ENCODE data around the gene NUDT11. TPM values are rescaled to one million over a fixed set of nuclear protein-coding genes. Genes with fewer than 3 reads are reported as not detected.
"Not testable (repeated sequence)": the region's sequence is repeated elsewhere in the genome, so short reads cannot be mapped to it uniquely, and the experiment has no call there.

The NUDT11 gene
- 1.7 and 3.3 TPM in 2 replicates for total RNA-seq

GRCh38 chrX:51496501-51497291 lies at the start of gene NUDT11:
Gene NUDT11 (minus strand): TSS chrX:51496592. CDS start chrX:51496444, 148 bp downstream.
- DNase-seq (ENCODE audit: low read depth): no peak

- DNase-seq (ENCODE audit: low read depth): no peak
These were observed 24.0 kb upstream of the NUDT11 start for GRCh38 chrX:51520393-51520792.

GRCh38 chrX:51519131-51519530 lies 22.7 kb upstream of the NUDT11 start:
- not testable (repeated sequence) for DNase-seq (ENCODE audit: low read depth)

- no peak for DNase-seq (ENCODE audit: low read depth)
These were observed 11.2 kb upstream of the NUDT11 start for GRCh38 chrX:51507551-51507950.

- not testable (repeated sequence) for DNase-seq (ENCODE audit: low read depth)
These were observed 497 bp downstream of the NUDT11 start for GRCh38 chrX:51495701-51496488.

GRCh38 chrX:51494409-51494808 lies 2.0 kb downstream of the NUDT11 start:
- DNase-seq (ENCODE audit: low read depth): no peak

GRCh38 chrX:51487960-51488267 lies 8.5 kb downstream of the NUDT11 start:
- DNase-seq (ENCODE audit: low read depth): no peak

GRCh38 chrX:51484616-51485015 lies 11.8 kb downstream of the NUDT11 start:
- no peak for DNase-seq (ENCODE audit: low read depth)

- DNase-seq (ENCODE audit: low read depth): not testable (repeated sequence)
These were observed 14.0 kb downstream of the NUDT11 start for GRCh38 chrX:51482411-51482810.

GRCh38 chrX:51476930-51477329 lies 19.5 kb downstream of the NUDT11 start:
- DNase-seq (ENCODE audit: low read depth): no peak

- DNase-seq (ENCODE audit: low read depth): no peak
These were observed 33.1 kb downstream of the NUDT11 start for GRCh38 chrX:51463322-51463721.

GRCh38 chrX:51461053-51462044 lies 35.0 kb downstream of the NUDT11 start:
- DNase-seq (ENCODE audit: low read depth): peak; percentile 26

- DNase-seq (ENCODE audit: low read depth): peak; percentile 3
These were observed 37.3 kb downstream of the NUDT11 start for GRCh38 chrX:51459125-51459524.

- no peak for DNase-seq (ENCODE audit: low read depth)
These were observed 39.6 kb downstream of the NUDT11 start for GRCh38 chrX:51456814-51457213.

GRCh38 chrX:51456246-51456645 lies 40.1 kb downstream of the NUDT11 start:
- DNase-seq (ENCODE audit: low read depth): no peak

- no peak for DNase-seq (ENCODE audit: low read depth)
These were observed 56.0 kb downstream of the NUDT11 start for GRCh38 chrX:51440365-51440764.

Other genes with a start within 250 kb of the NUDT11 start
- gene NUDT10, start 163.8 kb downstream of the NUDT11 start, total RNA-seq: 0.20 and 1.2 TPM in 2 replicates
- gene CENPVL3, start 122.3 kb upstream of the NUDT11 start, total RNA-seq: 0.10 TPM in 1 of 2 replicates, not detected in the other
- gene CENPVL2, start 186.2 kb upstream of the NUDT11 start, total RNA-seq: not detected in 2 replicates
- not detected in 2 replicates for gene CENPVL1, start 213.9 kb upstream of the NUDT11 start, total RNA-seq
- gene GSPT2, start 246.8 kb upstream of the NUDT11 start, total RNA-seq: 4.3 and 15.5 TPM in 2 replicates